HCT116 (cell line): ENCODE results near the gene PDE4D.

Experiments
- EZH2 ChIP-seq: fragments of 200-600 bp; sonication (generic); IDR thresholded peaks from 2 replicates; pipeline ENCODE4 v1.6.1; 2017; ENCODE audit warnings: antibody characterized with exemption, mixed run types
- ZNF274 ChIP-seq: fragments of 200-500 bp; sonication (Bioruptor generic); IDR thresholded peaks from 2 replicates; pipeline ENCODE4 v1.6.1; 2014; ENCODE audit warnings: mild to moderate bottlenecking, low read depth, low read length, inconsistent platforms

DNA sequence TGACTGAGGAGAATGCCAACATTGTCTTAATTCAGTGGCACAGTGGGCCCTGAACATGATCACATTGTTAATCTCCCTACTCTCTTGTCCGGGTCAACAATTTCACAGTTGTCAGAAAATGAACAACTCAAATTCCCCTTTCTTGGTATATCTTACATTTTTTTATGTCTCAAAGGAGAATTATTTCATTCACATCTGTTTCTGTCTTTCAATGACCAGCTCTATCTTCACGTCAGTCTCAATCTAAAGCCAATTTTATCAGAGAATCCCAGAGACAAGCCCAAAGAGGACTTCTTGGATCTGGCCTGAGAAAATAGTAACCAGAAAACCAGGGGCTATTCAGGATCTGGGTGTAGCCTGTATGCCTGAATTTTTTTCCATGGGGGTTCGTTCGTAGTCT, 477.5 kb downstream of the PDE4D start:
- TF ChIP-seq ZNF274, result no peak
- TF ChIP-seq EZH2, result no peak
